ENCODE measurements around the gene CKM.

DNA sequence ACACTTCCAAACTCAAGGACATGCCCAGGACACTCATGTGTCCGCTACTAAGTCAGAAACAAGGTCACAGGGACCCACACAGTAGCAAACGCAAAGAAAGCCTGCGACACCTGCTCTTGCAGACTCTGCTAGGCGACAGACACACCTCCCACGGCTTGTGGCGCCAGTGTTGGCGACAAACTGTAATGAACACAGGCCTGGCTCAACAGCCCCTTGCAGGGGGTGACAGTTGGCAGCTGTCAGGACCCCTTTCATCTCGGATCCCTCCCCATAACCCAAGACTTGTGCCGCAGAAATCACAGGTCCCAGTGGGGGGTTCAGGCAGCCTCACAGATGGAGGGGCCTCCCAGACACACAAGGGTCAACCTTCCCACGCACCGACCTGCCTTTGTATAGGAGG lies 364 bp downstream of the CKM start:
- TF ChIP-seq, protein P1, sequence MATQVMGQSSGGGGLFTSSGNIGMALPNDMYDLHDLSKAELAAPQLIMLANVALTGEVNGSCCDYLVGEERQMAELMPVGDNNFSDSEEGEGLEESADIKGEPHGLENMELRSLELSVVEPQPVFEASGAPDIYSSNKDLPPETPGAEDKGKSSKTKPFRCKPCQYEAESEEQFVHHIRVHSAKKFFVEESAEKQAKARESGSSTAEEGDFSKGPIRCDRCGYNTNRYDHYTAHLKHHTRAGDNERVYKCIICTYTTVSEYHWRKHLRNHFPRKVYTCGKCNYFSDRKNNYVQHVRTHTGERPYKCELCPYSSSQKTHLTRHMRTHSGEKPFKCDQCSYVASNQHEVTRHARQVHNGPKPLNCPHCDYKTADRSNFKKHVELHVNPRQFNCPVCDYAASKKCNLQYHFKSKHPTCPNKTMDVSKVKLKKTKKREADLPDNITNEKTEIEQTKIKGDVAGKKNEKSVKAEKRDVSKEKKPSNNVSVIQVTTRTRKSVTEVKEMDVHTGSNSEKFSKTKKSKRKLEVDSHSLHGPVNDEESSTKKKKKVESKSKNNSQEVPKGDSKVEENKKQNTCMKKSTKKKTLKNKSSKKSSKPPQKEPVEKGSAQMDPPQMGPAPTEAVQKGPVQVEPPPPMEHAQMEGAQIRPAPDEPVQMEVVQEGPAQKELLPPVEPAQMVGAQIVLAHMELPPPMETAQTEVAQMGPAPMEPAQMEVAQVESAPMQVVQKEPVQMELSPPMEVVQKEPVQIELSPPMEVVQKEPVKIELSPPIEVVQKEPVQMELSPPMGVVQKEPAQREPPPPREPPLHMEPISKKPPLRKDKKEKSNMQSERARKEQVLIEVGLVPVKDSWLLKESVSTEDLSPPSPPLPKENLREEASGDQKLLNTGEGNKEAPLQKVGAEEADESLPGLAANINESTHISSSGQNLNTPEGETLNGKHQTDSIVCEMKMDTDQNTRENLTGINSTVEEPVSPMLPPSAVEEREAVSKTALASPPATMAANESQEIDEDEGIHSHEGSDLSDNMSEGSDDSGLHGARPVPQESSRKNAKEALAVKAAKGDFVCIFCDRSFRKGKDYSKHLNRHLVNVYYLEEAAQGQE (IDR thresholded peaks at IDR 0.05; ENCODE audit: insufficient read depth in 1 of 2, low read depth in 2 of 2, low read length in 2 of 2), result no peak
- TF ChIP-seq POLR2AphosphoS5 (IDR thresholded peaks at IDR 0.05; ENCODE audit: low read depth, low read length), result no peak
- no peak for TF ChIP-seq TAF1 (IDR thresholded peaks at IDR 0.05; ENCODE audit: borderline replicate concordance, insufficient read depth, low read length)
- TF ChIP-seq SIN3A (IDR thresholded peaks at IDR 0.05; ENCODE audit: borderline replicate concordance, insufficient read depth, low read length), result no peak
